LNCAP (cell line): Measurements from ENCODE around the gene ZNF500.

Source experiments
- TF ChIP-seq, protein P1 (sequence below): fragments of 450-650 bp; IDR thresholded peaks from 2 replicates; pipeline ENCODE4 v1.5.1; 2017; ENCODE audit warnings: mild to moderate bottlenecking

ZNF500 gene

GRCh38 chr16:4745274-4745569 lies 21.7 kb downstream of the ZNF500 start:
- TF ChIP-seq, protein P1, sequence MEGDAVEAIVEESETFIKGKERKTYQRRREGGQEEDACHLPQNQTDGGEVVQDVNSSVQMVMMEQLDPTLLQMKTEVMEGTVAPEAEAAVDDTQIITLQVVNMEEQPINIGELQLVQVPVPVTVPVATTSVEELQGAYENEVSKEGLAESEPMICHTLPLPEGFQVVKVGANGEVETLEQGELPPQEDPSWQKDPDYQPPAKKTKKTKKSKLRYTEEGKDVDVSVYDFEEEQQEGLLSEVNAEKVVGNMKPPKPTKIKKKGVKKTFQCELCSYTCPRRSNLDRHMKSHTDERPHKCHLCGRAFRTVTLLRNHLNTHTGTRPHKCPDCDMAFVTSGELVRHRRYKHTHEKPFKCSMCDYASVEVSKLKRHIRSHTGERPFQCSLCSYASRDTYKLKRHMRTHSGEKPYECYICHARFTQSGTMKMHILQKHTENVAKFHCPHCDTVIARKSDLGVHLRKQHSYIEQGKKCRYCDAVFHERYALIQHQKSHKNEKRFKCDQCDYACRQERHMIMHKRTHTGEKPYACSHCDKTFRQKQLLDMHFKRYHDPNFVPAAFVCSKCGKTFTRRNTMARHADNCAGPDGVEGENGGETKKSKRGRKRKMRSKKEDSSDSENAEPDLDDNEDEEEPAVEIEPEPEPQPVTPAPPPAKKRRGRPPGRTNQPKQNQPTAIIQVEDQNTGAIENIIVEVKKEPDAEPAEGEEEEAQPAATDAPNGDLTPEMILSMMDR, result no peak

DNA sequence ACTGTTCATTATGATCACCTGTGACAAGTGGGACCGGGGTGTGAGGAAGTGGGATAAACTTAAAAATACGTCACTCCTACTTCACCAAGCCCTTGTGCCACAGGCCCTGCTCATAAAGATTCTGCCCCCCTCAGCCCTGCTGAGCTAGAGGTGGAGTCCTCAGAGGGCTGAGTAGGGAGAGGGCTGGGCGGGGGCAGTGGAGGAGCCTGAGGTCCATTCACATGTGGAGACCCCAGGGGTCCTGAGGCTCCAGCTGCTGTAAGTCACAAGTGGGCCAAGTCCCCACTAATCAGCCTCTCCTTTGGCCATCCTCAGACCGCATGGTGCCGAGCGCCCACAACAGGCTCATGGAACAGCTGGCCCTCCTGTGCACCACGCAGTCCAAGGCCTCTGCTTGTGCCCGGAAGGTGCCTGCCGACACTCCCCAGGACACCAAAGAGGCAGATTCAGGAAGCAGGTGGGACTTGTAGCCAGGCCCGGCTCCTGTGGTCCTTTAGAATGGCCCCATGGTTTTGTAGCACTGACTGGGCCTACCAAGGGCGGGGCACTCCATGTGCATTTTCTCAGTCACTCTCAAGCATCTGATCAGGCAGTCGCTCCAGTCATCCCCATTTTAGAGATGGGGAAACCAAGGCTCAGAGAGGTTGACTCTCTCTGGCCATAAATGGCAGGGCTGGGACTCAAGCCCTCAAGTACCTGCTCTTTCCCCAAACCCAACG lies 22.2 kb downstream of the ZNF500 start:
- TF ChIP-seq, protein P1, result no peak

DNA sequence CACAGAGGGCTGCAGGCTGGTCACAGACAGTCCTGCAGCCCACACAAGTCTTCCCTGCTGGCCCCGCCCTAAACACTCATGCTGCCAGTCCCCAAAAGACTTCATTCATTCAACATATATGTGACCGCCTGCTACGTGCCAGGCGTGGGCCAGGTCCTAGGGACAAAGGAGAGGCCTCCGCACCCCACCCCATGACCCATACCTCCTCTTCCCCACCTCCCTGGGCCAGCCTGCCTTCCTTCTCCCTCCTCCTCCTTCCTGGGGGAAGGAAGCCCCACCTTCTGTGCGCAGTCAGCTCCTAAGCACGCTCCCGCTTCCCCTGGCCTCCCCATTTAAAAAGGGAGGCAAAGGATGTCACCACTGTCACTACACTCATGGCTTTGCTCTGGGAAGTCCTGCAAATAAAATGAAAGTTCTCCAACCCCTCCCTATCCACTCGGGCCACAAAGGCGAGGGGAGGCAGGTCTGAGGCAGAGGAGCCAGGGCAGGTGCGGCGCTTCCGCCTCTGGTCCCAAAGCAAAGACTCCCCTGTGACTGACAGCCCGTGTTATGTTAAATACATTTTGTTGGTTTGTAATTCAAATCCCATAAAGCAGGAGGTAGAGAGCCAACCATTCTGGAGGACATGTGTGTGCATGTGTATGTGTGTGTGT lies 23.6 kb downstream of the ZNF500 start:
- TF ChIP-seq, protein P1, result no peak

DNA sequence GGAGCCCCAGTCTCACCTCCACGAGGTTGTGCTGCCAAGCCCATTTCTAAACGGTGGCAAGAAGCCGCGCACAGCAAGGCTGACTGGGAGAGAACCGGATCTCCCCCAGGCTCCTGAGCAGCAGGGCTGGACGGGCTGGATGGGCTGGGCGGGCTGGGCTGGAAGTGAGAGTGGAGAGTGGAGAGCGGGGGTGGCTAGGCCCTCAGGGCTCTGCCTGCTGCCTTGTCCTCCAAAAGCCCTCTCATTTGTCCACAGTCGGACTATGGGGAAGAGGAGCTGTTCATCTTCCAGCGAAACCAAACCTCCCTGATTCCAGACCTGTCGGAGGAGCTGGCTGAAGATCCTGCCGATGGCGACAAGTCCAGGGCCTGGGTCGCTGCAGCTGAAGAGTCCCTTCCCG lies 29.4 kb downstream of the ZNF500 start:
- TF ChIP-seq, protein P1, result no peak

- TF ChIP-seq, protein P1, result no peak
Measured at GRCh38 chr16:4736546-4736945, 30.4 kb downstream of the ZNF500 start.

GRCh38 chr16:4734730-4735535 lies 32.0 kb downstream of the ZNF500 start:
- TF ChIP-seq, protein P1, result no peak

DNA sequence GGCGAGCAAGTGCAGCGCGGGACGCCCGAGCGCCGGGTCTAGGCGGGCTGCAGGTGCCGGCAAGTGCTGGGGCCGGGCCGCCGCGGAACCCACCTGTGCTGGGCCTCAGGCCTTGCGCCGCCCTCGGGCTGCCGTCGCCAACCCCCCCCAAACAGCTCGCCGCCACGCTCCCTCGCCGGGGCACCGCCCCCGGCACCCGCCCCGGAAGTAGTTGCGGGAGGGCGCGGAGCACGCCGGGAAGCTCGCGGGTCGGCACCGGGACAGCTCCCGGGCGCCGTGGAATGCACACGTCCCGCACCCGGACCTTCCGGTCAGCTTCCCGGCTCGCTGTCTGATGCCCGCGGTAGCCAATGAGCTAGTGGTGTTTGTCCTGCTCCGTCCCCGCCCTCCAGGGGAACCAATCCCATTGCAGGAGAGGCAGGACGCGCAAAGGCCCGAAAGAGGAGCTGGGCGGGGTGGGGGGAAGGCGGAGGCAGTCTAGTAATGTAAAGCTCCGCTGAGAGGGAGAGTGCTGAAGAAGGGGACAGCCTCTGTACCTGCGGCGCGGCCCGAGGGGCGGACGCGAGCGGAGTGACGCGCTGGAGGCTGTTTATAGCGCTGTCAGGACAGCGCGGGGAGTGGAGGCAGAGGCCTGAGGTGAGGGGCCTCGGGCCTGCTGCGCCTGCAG lies 32.8 kb downstream of the ZNF500 start, which contains the start of the genes ANKS3 and DNAAF8:
Gene ANKS3 (minus strand): TSS at position 209 of the 667 bp plus-strand sequence. CDS start 4,122 bp downstream, outside the sequence.
Gene DNAAF8 (plus strand): TSS at position 475 of the 667 bp plus-strand sequence. CDS start 1,978 bp downstream, outside the sequence.
- TF ChIP-seq, protein P1, result no peak
